Measurements from ENCODE around the gene EIF5B. TPM values are rescaled to one million over a fixed set of nuclear protein-coding genes. Genes with fewer than 3 reads are reported as not detected.
"Not testable (repeated sequence)": the region's sequence is repeated elsewhere in the genome, so short reads cannot be mapped to it uniquely, and the experiment has no call there.

The EIF5B gene
- total RNA-seq, 1 experiment from 2014 or later, result 58.1 TPM

- no peak overlapping the region for H3K27ac Mint-ChIP-seq
- no peaks in the 10 kb centered on the region for H4K20me1 ChIP-seq (ENCODE audit: control insufficient read depth, insufficient read depth, insufficient read length)
- no peak overlapping the region for H3T11ph ChIP-seq (ENCODE audit: low read length)
- H2BK120ac ChIP-seq (ENCODE audit: low read depth, low read length, poor library complexity, severe bottlenecking), result no peak overlapping the region
- no peak overlapping the region for H3K18ac ChIP-seq (ENCODE audit: insufficient read length, low read depth, low read length)
- no peaks in the 10 kb centered on the region for H3K27me3 Mint-ChIP-seq (ENCODE audit: low read depth)
- H3K36me3 Mint-ChIP-seq (ENCODE audit: insufficient read depth in 1 of 3, low read depth in 3 of 3), result peaks cover 33 to 76% (median 76%) of the 10 kb centered on the region in 3 experiments; a peak in 6 of 7 replicates
- H3K14ac ChIP-seq (ENCODE audit: insufficient read depth, low read length), result no peak overlapping the region
- H3K23me2 ChIP-seq (ENCODE audit: insufficient read length, low read depth, low read length, poor library complexity, severe bottlenecking), result no peaks in the 10 kb centered on the region
- H4K5ac ChIP-seq (ENCODE audit: insufficient read length, low read depth, low read length), result no peak overlapping the region
- no peaks in the 10 kb centered on the region for H3K9me3 Mint-ChIP-seq
- H3K9ac ChIP-seq (ENCODE audit: extremely low read depth, insufficient read length, low read length), result no peak overlapping the region
- no peak for DNase-seq
- no peak overlapping the region for H3K23ac ChIP-seq (ENCODE audit: insufficient read length, low read depth, low read length)
- no peak overlapping the region for H2BK5ac ChIP-seq (ENCODE audit: insufficient read length, low read length)
- no peaks in the 10 kb centered on the region for H3K27me3 ChIP-seq (ENCODE audit: insufficient read depth, low read length)
- no peak overlapping the region for H2AFZ ChIP-seq (ENCODE audit: low read length)
- no peak overlapping the region for H2AK5ac ChIP-seq (ENCODE audit: insufficient read length, low read length)
- WGBS (ENCODE audit: extremely low coverage, insufficient read length, low lambda C conversion rate), result no CpG with 5 or more reads among the region's 2 CpGs
- no peak overlapping the region for H3K56ac ChIP-seq (ENCODE audit: insufficient read length, low read depth, low read length)
- no peaks in the 10 kb centered on the region for H3K4me1 Mint-ChIP-seq
- no peaks in the 10 kb centered on the region for H3K79me1 ChIP-seq (ENCODE audit: insufficient read depth, low read depth, low read length, poor library complexity, severe bottlenecking)
- H4K8ac ChIP-seq (replicated peaks; ENCODE audit: insufficient read length, low read depth, low read length), result no peak overlapping the region
- H2BK20ac ChIP-seq (ENCODE audit: low read depth, low read length, poor library complexity, severe bottlenecking), result no peak overlapping the region
- H3K4me3 Mint-ChIP-seq, result no peak overlapping the region
- no peak overlapping the region for H3K27ac ChIP-seq (ENCODE audit: insufficient read length, low read depth, low read length)
- H4K91ac ChIP-seq (ENCODE audit: insufficient read length, low read depth, low read length), result no peak overlapping the region
- H2BK15ac ChIP-seq (ENCODE audit: low read depth, low read length), result no peak overlapping the region
- no peak overlapping the region for H3K4me2 ChIP-seq (ENCODE audit: insufficient read depth, insufficient read length, low read length)
- H3K9me3 ChIP-seq (ENCODE audit: control insufficient read depth, low read depth, low read length), result no peaks in the 10 kb centered on the region
- H3K79me2 ChIP-seq (ENCODE audit: insufficient read depth, low read length), result no peaks in the 10 kb centered on the region
- no peak overlapping the region for H2BK12ac ChIP-seq (ENCODE audit: insufficient read length, low read depth, low read length)
- H3K4ac ChIP-seq (ENCODE audit: low read depth, low read length), result no peak overlapping the region
- no peaks in the 10 kb centered on the region for H3K4me1 ChIP-seq (ENCODE audit: insufficient read depth, low read length)
- no peak for TF ChIP-seq CTCF (conservative IDR thresholded peaks at IDR 0.05)
Observed at GRCh38 chr2:99365661-99366060, 28.5 kb downstream of the EIF5B start.

GRCh38 chr2:99368854-99369253 is 31.7 kb downstream of the EIF5B start:
- not testable (repeated sequence) for H3K27ac Mint-ChIP-seq; H3K9me3 ChIP-seq (ENCODE audit: control insufficient read depth, low read depth, low read length); H2AK5ac ChIP-seq (ENCODE audit: insufficient read length, low read length); H4K8ac ChIP-seq (replicated peaks; ENCODE audit: insufficient read length, low read depth, low read length); DNase-seq; H3K23me2 ChIP-seq (ENCODE audit: insufficient read length, low read depth, low read length, poor library complexity, severe bottlenecking); H2BK12ac ChIP-seq (ENCODE audit: insufficient read length, low read depth, low read length); H3K4ac ChIP-seq (ENCODE audit: low read depth, low read length); H3K4me2 ChIP-seq (ENCODE audit: insufficient read depth, insufficient read length, low read length); H3K27me3 ChIP-seq (ENCODE audit: insufficient read depth, low read length); H2BK5ac ChIP-seq (ENCODE audit: insufficient read length, low read length); H3K56ac ChIP-seq (ENCODE audit: insufficient read length, low read depth, low read length); H3K4me1 Mint-ChIP-seq; H2BK120ac ChIP-seq (ENCODE audit: low read depth, low read length, poor library complexity, severe bottlenecking); H3K23ac ChIP-seq (ENCODE audit: insufficient read length, low read depth, low read length); H4K5ac ChIP-seq (ENCODE audit: insufficient read length, low read depth, low read length); H2AFZ ChIP-seq (ENCODE audit: low read length); H3K9me3 Mint-ChIP-seq; H3K79me1 ChIP-seq (ENCODE audit: insufficient read depth, low read depth, low read length, poor library complexity, severe bottlenecking); H3K18ac ChIP-seq (ENCODE audit: insufficient read length, low read depth, low read length); H2BK20ac ChIP-seq (ENCODE audit: low read depth, low read length, poor library complexity, severe bottlenecking); H3K9ac ChIP-seq (ENCODE audit: extremely low read depth, insufficient read length, low read length); H3K14ac ChIP-seq (ENCODE audit: insufficient read depth, low read length); H3K27ac ChIP-seq (ENCODE audit: insufficient read length, low read depth, low read length); H3K4me1 ChIP-seq (ENCODE audit: insufficient read depth, low read length); H3K79me2 ChIP-seq (ENCODE audit: insufficient read depth, low read length); H2BK15ac ChIP-seq (ENCODE audit: low read depth, low read length); H4K91ac ChIP-seq (ENCODE audit: insufficient read length, low read depth, low read length); H3K27me3 Mint-ChIP-seq (ENCODE audit: low read depth); H3K4me3 Mint-ChIP-seq; H3T11ph ChIP-seq (ENCODE audit: low read length); H4K20me1 ChIP-seq (ENCODE audit: control insufficient read depth, insufficient read depth, insufficient read length)
- WGBS (ENCODE audit: extremely low coverage, insufficient read length, low lambda C conversion rate), result no CpG with 5 or more reads among the region's 5 CpGs
- peaks cover 43 to 88% (median 81%) of the 10 kb centered on the region in 3 experiments for H3K36me3 Mint-ChIP-seq (ENCODE audit: insufficient read depth in 1 of 3, low read depth in 3 of 3)
